Dendritic cell treated with granulocyte-macrophage colony-stimulating factor and Interleukin-4, amounts not matched to agents 40 ng/mL and 50 ng/mL, for 4 days (primary cell): ENCODE results near the gene PROM1.

Source experiments
- H3K27ac Mint-ChIP-seq: one replicate; pipeline ENCODE4 v1.8.0; 2022; ENCODE audit warnings: mild to moderate bottlenecking, mixed read lengths
- H3K27me3 Mint-ChIP-seq: one replicate; pipeline ENCODE4 v1.8.0; 2022; ENCODE audit warnings: mild to moderate bottlenecking, mixed read lengths
- H3K36me3 Mint-ChIP-seq: one replicate; pipeline ENCODE4 v1.8.0; 2022; ENCODE audit warnings: low read depth, mixed read lengths
- H3K4me1 Mint-ChIP-seq: one replicate; pipeline ENCODE4 v1.8.0; 2022; ENCODE audit warnings: low read depth, mixed read lengths
- H3K4me3 Mint-ChIP-seq: one replicate; pipeline ENCODE4 v1.8.0; 2022; ENCODE audit warnings: mild to moderate bottlenecking, moderate library complexity, mixed read lengths
- H3K9me3 Mint-ChIP-seq: one replicate; pipeline ENCODE4 v1.8.0; 2022; ENCODE audit warnings: mixed read lengths
- intact Hi-C: fragments of 100-400 bp; cut with micrococcal nuclease; formaldehyde crosslinking; loops from one replicate; pipeline ENCODE4 v1.15.0; 2022

PROM1 gene

GRCh38 chr4:15963001-15963451 is 120.8 kb downstream of the PROM1 start, which contains the start of gene FGFBP2:
TSS of gene FGFBP2 (minus strand) at chr4:15963175. CDS start at chr4:15963129, 46 bp downstream.
- H3K27me3 Mint-ChIP-seq = peaks cover 1% of the 10 kb centered on the region
- no peaks in the 10 kb centered on the region for H3K9me3 Mint-ChIP-seq
- no peak within 1 kb of the TSS for H3K27ac Mint-ChIP-seq
- H3K4me3 Mint-ChIP-seq = no peak within 1 kb of the TSS
- intact Hi-C loops = no loop called here
- no peaks in the 10 kb centered on the region for H3K36me3 Mint-ChIP-seq
- peaks cover 26% of the 10 kb centered on the region for H3K4me1 Mint-ChIP-seq

GRCh38 chr4:15961781-15962510 is 121.9 kb downstream of the PROM1 start:
- Mint-ChIP-seq H3K9me3 (no peaks in the 10 kb centered on the region), H3K27ac (no peak overlapping the region), H3K36me3 (no peaks in the 10 kb centered on the region), H3K27me3 (peaks cover 1% of the 10 kb centered on the region), H3K4me1 (peaks cover 26% of the 10 kb centered on the region), H3K4me3 (no peak overlapping the region)
- intact Hi-C loops = no loop called here

DNA sequence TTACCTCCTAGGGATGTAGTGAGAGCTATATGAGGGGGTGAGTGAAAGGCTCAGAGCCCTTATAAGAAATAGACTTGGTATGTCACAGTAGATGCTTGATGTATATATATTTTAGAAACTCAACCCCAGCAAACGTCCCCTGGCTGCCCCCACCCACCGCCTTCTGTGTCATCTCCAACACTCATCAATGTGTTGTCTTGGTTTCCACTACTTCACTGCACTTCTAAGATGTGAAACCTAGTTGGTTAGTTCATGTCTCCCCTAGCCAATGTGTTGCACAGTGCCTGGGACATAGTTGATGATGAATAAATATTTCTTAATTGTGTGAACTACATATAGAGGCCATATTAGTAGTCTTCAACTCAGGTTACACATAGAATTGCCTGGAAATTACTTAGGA is 125.3 kb downstream of the PROM1 start:
- Mint-ChIP-seq H3K9me3 (peaks cover 9% of the 10 kb centered on the region), H3K4me3 (no peak overlapping the region), H3K27ac (no peak overlapping the region), H3K4me1 (peaks cover 19% of the 10 kb centered on the region), H3K36me3 (no peaks in the 10 kb centered on the region), H3K27me3 (no peaks in the 10 kb centered on the region)
- intact Hi-C loops = loop anchor here (5.0 kb wide), 1 partner anchor 481 kb away; no protein-coding TSS in a partner anchor

GRCh38 chr4:15956179-15956850 is 127.5 kb downstream of the PROM1 start:
- Mint-ChIP-seq H3K4me3 (no peak overlapping the region), H3K9me3 (peaks cover 9% of the 10 kb centered on the region), H3K27ac (no peak overlapping the region), H3K36me3 (no peaks in the 10 kb centered on the region), H3K4me1 (no peaks in the 10 kb centered on the region), H3K27me3 (no peaks in the 10 kb centered on the region)
- intact Hi-C loops = loop anchor here (1.0 to 5.0 kb wide), 4 partner anchors 74 to 479 kb away; no protein-coding TSS in a partner anchor

DNA sequence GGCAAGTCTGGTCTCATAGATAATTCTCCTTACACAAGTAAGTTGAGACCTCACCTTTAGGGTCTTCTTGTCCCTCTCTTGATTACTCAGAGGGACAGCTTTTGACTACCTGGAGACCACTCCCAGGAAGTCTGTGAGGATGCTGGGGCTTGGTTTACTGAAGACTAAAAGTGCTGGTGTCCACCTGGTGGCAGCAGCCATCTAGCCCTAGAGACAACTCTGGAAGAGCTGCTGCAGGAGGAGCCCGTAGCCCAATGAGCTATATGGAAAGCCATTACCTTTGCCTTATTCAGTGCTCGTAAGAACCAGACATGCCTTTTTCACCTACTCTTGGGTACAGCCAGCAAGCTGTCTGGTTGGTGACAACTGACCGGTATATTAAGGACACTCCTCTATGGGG is 128.2 kb downstream of the PROM1 start:
- H3K27me3 Mint-ChIP-seq = no peaks in the 10 kb centered on the region
- peaks cover 9% of the 10 kb centered on the region for H3K9me3 Mint-ChIP-seq
- no peaks in the 10 kb centered on the region for H3K4me1 Mint-ChIP-seq
- no peak overlapping the region for H3K4me3 Mint-ChIP-seq
- no peak overlapping the region for H3K27ac Mint-ChIP-seq
- intact Hi-C loops = loop anchor here (1.0 to 5.0 kb wide), 4 partner anchors 73 to 478 kb away; no protein-coding TSS in a partner anchor
- no peaks in the 10 kb centered on the region for H3K36me3 Mint-ChIP-seq

DNA sequence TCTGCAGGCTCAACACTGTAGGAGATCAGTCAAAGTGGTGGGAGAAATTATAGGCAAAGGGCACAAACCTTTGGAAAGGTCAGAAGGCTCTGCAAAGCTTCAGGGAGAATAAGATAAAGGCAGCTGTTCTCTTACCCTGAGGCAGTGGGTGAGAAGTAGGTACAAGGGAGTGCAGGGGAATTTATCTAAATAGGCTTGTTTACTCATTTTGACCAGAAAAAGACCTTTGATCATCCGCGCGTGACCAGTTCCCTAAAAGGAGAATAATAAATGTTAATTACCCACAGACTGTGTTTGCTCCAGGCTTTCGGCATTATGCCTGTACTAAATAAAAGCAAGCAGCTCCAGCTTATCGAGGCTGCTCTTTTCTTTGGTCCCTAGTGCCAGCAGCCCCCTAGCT is 130.2 kb downstream of the PROM1 start:
- intact Hi-C loops = no loop called here
- Mint-ChIP-seq H3K27ac (no peak overlapping the region), H3K36me3 (no peaks in the 10 kb centered on the region), H3K4me1 (no peaks in the 10 kb centered on the region), H3K27me3 (no peaks in the 10 kb centered on the region), H3K9me3 (peaks cover 9% of the 10 kb centered on the region), H3K4me3 (no peak overlapping the region)

- Mint-ChIP-seq H3K36me3 (no peaks in the 10 kb centered on the region), H3K9me3 (peaks cover 9% of the 10 kb centered on the region), H3K27ac (no peak overlapping the region), H3K27me3 (no peaks in the 10 kb centered on the region), H3K4me3 (no peak overlapping the region), H3K4me1 (no peaks in the 10 kb centered on the region)
- intact Hi-C loops = no loop called here
Measured at GRCh38 chr4:15951781-15952180, 132.0 kb downstream of the PROM1 start.

DNA sequence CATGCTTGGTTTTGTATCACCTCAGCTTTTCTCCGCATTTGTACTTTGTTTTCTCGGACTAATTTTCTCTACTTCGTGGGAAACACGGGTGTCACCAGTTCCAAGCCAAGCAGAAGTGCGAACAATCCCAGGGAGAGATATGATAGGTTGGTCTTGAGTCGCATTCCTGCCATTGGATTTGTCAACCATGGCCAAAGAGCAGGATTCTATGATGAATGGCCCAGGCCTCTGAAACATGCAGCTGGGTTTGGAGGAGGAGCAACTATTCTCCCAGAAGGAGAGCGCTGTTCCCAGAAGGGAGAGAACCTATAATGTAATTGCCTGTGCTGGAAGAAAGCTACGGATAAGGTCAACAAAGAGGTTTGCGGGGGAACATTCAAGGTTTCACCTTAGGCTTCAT is 135.0 kb downstream of the PROM1 start:
- H3K36me3 Mint-ChIP-seq = no peaks in the 10 kb centered on the region
- no peak overlapping the region for H3K27ac Mint-ChIP-seq
- H3K4me1 Mint-ChIP-seq = peaks cover 12% of the 10 kb centered on the region
- H3K27me3 Mint-ChIP-seq = no peaks in the 10 kb centered on the region
- intact Hi-C loops = no loop called here
- no peaks in the 10 kb centered on the region for H3K9me3 Mint-ChIP-seq
- H3K4me3 Mint-ChIP-seq = no peak overlapping the region

DNA sequence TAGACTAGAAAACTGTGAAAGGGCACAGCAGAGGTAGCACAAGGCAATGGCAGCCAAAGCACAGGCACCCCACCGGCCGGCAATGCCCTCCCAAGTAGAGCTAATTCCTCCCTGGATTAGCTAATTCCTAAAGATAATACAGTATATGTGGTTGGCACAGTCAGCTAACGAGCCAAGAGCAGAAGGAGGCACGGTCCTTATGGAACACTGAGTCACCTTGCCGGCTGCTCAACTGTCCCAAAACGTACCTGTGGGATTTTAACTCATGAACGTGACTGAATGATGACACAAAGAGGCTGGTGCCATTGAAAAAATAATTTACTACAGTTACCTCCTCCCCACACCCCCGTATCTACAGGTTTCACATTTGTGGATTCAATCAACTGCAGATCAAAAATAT is 136.1 kb downstream of the PROM1 start:
- Mint-ChIP-seq H3K4me1 (peaks cover 12% of the 10 kb centered on the region), H3K4me3 (no peak overlapping the region), H3K27ac (no peak overlapping the region), H3K27me3 (no peaks in the 10 kb centered on the region), H3K36me3 (no peaks in the 10 kb centered on the region), H3K9me3 (no peaks in the 10 kb centered on the region)
- intact Hi-C loops = no loop called here

DNA sequence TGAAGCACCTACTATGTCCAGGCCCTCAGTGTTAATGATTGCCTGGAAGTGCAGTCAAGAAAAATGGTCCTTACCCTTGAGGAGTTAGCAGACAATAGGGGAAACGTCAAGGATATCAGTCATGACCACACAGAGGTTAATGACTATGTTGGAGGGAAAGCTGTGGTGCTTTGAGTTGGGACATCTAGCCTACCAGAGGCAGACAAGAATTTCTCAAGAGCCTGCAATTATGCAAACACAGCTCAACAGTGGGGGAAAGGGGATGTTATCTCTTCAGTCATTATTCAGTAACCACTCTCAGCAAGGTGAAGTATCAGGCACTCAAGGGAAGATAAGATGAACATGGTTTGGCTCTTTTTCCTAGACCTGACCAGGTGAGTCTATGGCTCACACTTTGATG is 138.3 kb downstream of the PROM1 start:
- Mint-ChIP-seq H3K27me3 (no peaks in the 10 kb centered on the region), H3K9me3 (no peaks in the 10 kb centered on the region), H3K4me1 (peaks cover 12% of the 10 kb centered on the region), H3K27ac (no peak overlapping the region), H3K4me3 (no peak overlapping the region), H3K36me3 (no peaks in the 10 kb centered on the region)
- intact Hi-C loops = no loop called here

GRCh38 chr4:15944895-15945294 is 138.9 kb downstream of the PROM1 start:
- no peak overlapping the region for H3K27ac Mint-ChIP-seq
- intact Hi-C loops = no loop called here
- no peaks in the 10 kb centered on the region for H3K36me3 Mint-ChIP-seq
- no peak overlapping the region for H3K4me3 Mint-ChIP-seq
- H3K9me3 Mint-ChIP-seq = no peaks in the 10 kb centered on the region
- peaks cover 12% of the 10 kb centered on the region for H3K4me1 Mint-ChIP-seq
- no peaks in the 10 kb centered on the region for H3K27me3 Mint-ChIP-seq

DNA sequence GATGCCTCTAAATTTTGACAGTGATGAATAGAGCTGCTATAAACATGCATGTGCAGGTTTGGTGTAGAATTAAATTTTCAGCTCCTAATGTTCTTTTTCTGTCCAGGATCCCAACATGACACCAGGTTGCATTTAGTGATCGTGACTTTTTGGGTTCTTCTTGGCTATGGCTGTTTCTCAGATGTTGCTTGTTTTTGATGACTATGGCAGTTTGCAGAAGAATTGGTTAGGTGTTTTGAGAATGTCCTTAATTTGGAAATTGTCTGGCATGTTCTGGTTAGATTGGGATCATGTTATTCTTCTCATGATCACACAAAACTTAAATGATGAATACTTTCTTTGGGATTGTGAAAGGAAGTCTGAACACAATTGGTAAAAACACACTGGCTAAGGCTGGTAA is 141.5 kb downstream of the PROM1 start:
- intact Hi-C loops = no loop called here
- Mint-ChIP-seq H3K9me3 (no peaks in the 10 kb centered on the region), H3K4me1 (peaks cover 12% of the 10 kb centered on the region), H3K27ac (no peak overlapping the region), H3K27me3 (no peaks in the 10 kb centered on the region), H3K4me3 (no peak overlapping the region), H3K36me3 (no peaks in the 10 kb centered on the region)

DNA sequence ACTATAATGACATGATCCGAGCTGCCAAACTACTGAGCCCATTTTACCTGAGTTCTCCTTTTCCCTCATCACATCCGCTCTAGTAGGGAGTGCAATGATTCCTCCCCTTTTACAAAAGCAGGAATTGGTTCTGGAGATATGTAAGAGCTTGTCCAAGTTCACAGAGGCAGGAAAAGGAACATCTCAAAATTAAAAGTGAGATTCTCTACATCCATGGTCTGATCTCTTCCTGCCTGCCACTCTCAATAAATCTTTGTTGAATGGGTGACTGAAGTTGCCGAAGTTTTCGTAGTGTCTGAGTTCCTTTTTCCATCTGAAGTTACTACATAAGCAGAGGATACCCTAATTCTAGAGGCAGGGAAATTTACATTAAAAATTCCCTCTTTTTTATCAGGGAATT is 145.2 kb downstream of the PROM1 start, which contains the start of gene FGFBP1:
Gene FGFBP1 (minus strand): TSS at position 101 of the 400 bp plus-strand sequence. CDS start 2,108 bp downstream, outside the sequence.
- Mint-ChIP-seq H3K27me3 (no peaks in the 10 kb centered on the region), H3K27ac (no peak within 1 kb of the TSS), H3K4me1 (no peaks in the 10 kb centered on the region), H3K4me3 (no peak within 1 kb of the TSS), H3K36me3 (no peaks in the 10 kb centered on the region), H3K9me3 (no peaks in the 10 kb centered on the region)
- intact Hi-C loops = no loop called here

- Mint-ChIP-seq H3K27ac (no peak overlapping the region), H3K4me3 (no peak overlapping the region), H3K27me3 (no peaks in the 10 kb centered on the region), H3K4me1 (no peaks in the 10 kb centered on the region), H3K9me3 (no peaks in the 10 kb centered on the region), H3K36me3 (no peaks in the 10 kb centered on the region)
- intact Hi-C loops = no loop called here
Measured at GRCh38 chr4:15938182-15938581, 145.6 kb downstream of the PROM1 start.
